Keratinocyte (primary cell): ENCODE data around the gene RHAG. TPM values are rescaled to one million over a fixed set of nuclear protein-coding genes. Genes with fewer than 3 reads are reported as not detected.

ENCODE experiments used
- DNase-seq: peaks from one replicate; pipeline ENCODE4 v3.0.0-alpha.2; 2011; ENCODE audit warnings: low read depth, missing footprints, low spot score
- FAIRE-seq: peaks from 2 replicates; lab custom pipeline; 2011; peaks lifted over from hg19 to GRCh38; lab: Jason Lieb, UNC
- H2AFZ ChIP-seq: 2 replicates; pipeline ENCODE4 v1.6.0; 2012; ENCODE audit warnings: low read length, control low read depth, inconsistent platforms; ENCODE audit not compliant: control insufficient read depth
- H3K27ac ChIP-seq: 2 replicates; pipeline ENCODE4 v1.5.1; 2011; ENCODE audit warnings: low read length; ENCODE audit not compliant: control insufficient read depth, insufficient read depth
- H3K27me3 ChIP-seq: 3 replicates; pipeline ENCODE4 v1.6.0; 2011; ENCODE audit warnings: low read length; ENCODE audit not compliant: control insufficient read depth, insufficient read depth; ENCODE audit errors: extremely low read depth
- H3K36me3 ChIP-seq, 2 experiments: 2 replicates in 1 of 2; 3 replicates in 1 of 2; pipeline ENCODE4 v1.5.1; 2011; ENCODE audit warnings: low read length in 2 of 2, mild to moderate bottlenecking in 1 of 2; ENCODE audit not compliant: control insufficient read depth in 2 of 2, insufficient read depth in 2 of 2; ENCODE audit errors: extremely low read depth in 1 of 2
- H3K4me1 ChIP-seq: 3 replicates; pipeline ENCODE4 v1.5.1; 2011; ENCODE audit warnings: low read length; ENCODE audit not compliant: control insufficient read depth, insufficient read depth; ENCODE audit errors: extremely low read depth
- H3K4me2 ChIP-seq: 3 replicates; pipeline ENCODE4 v1.6.0; 2011; ENCODE audit warnings: low read depth, low read length; ENCODE audit not compliant: control insufficient read depth, insufficient read depth; ENCODE audit errors: extremely low read depth
- H3K4me3 ChIP-seq, 3 experiments: fragments of 200-600 bp in 1 of 3; sonication (generic) in 1 of 3; 2 replicates in 2 of 3; 3 replicates in 1 of 3; pipeline ENCODE4 v1.5.1; 2011 to 2016; ENCODE audit warnings: low read length in 3 of 3, mild to moderate bottlenecking in 3 of 3, control low read depth in 2 of 3, inconsistent platforms in 1 of 3, low read depth in 1 of 3, mixed read lengths in 1 of 3, mixed run types in 1 of 3, moderate library complexity in 1 of 3; ENCODE audit not compliant: control insufficient read depth in 2 of 3, insufficient read depth in 2 of 3; ENCODE audit errors: extremely low read depth in 1 of 3
- H3K79me2 ChIP-seq: 2 replicates; pipeline ENCODE4 v1.6.0; 2012; ENCODE audit warnings: low read length; ENCODE audit not compliant: control insufficient read depth, insufficient read depth
- H3K9ac ChIP-seq: 3 replicates; pipeline ENCODE4 v1.6.0; 2011; ENCODE audit warnings: low read length; ENCODE audit not compliant: control insufficient read depth, insufficient read depth; ENCODE audit errors: extremely low read depth
- H3K9me1 ChIP-seq: 3 replicates; pipeline ENCODE4 v1.6.0; 2011; ENCODE audit warnings: low read length; ENCODE audit not compliant: control insufficient read depth, insufficient read depth; ENCODE audit errors: extremely low read depth
- H3K9me3 ChIP-seq: 2 replicates; pipeline ENCODE4 v1.5.1; 2012; ENCODE audit warnings: low read depth, low read length; ENCODE audit not compliant: control insufficient read depth
- H4K20me1 ChIP-seq: 3 replicates; pipeline ENCODE4 v1.6.0; 2011; ENCODE audit warnings: low read length; ENCODE audit not compliant: control insufficient read depth, insufficient read depth; ENCODE audit errors: extremely low read depth
- EZH2 ChIP-seq: IDR thresholded peaks from one replicate; pipeline ENCODE4 v1.6.1; 2012; ENCODE audit warnings: inconsistent platforms, mild to moderate bottlenecking, low read length, moderate library complexity
- dilution Hi-C: fragments of 300-500 bp; cut with MboI; formaldehyde crosslinking; loops from one replicate; pipeline ENCODE4 v1.7.0; 2020; ENCODE audit warnings: low sequenced_read_pairs; ENCODE audit not compliant: extremely low pct_ligation_motif_present
- polyA plus RNA-seq, 5 experiments: library from polyadenylated mRNA; depleted of rRNA in 3 of 5; stranded (reverse) in 3 of 5; stranded (forward) in 1 of 5; unstranded in 1 of 5; fragments of >200 nt; gene quantifications; 1 replicate in 1 of 5; 2 replicates in 3 of 5; 3 replicates in 1 of 5; pipeline versions ENCODE4 v1.2.1 to v1.2.3, GENCODE V29; 2011 to 2012; ENCODE audit warnings: missing spikeins in 2 of 5, low read depth in 1 of 5, low replicate concordance in 1 of 5
- TF ChIP-seq, protein P1 (sequence below), 3 experiments: IDR thresholded peaks in 1 of 3; conservative IDR thresholded peaks in 1 of 3; optimal IDR thresholded peaks in 1 of 3; 2 replicates in 2 of 3; 3 replicates in 1 of 3; pipeline versions ENCODE3 to v1.5.1; 2011; ENCODE audit warnings: low read length in 3 of 3, mild to moderate bottlenecking in 3 of 3, moderate library complexity in 2 of 3, control low read depth in 1 of 3, inconsistent platforms in 1 of 3; ENCODE audit not compliant: insufficient read depth in 2 of 3; ENCODE audit errors: extremely low read depth in 1 of 3

Gene RHAG
- polyA plus RNA-seq, 1 donor (not counting 4 experiments of a cell fraction or from before 2014, with no cell fraction given) = not detected

DNA sequence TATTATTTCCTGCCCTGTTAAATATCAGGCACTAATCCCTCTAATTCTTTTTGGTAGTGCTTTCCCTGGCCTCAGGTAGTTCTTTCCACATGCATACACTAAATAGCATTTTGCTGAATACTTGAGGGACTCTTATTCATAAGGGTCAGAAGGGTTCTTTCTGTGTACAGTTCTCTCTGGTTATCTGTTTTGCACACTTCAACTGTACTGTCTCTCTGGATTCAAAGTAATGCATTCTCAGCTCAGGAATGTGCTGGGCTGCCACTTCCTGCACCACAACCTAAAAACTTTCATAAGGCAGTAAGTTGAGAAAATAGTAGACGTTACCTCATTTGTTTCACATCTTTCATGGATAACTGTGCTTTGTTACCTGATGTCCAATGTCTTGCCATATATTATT lies 54.1 kb downstream of the RHAG start:
- Histone ChIP-seq H3K9me1 (no peaks in the 10 kb centered on the region), H3K79me2 (no peaks in the 10 kb centered on the region), H3K4me3 (no peak overlapping the region), H3K4me2 (no peak overlapping the region), H3K27ac (no peak overlapping the region), H3K4me1 (no peaks in the 10 kb centered on the region), H3K9ac (no peak overlapping the region), H4K20me1 (no peaks in the 10 kb centered on the region), H3K27me3 (no peaks in the 10 kb centered on the region), H3K36me3 (no peaks in the 10 kb centered on the region), H2AFZ (peak overlapping the region; percentile 7), H3K9me3 (no peaks in the 10 kb centered on the region)
- TF ChIP-seq, protein P1, sequence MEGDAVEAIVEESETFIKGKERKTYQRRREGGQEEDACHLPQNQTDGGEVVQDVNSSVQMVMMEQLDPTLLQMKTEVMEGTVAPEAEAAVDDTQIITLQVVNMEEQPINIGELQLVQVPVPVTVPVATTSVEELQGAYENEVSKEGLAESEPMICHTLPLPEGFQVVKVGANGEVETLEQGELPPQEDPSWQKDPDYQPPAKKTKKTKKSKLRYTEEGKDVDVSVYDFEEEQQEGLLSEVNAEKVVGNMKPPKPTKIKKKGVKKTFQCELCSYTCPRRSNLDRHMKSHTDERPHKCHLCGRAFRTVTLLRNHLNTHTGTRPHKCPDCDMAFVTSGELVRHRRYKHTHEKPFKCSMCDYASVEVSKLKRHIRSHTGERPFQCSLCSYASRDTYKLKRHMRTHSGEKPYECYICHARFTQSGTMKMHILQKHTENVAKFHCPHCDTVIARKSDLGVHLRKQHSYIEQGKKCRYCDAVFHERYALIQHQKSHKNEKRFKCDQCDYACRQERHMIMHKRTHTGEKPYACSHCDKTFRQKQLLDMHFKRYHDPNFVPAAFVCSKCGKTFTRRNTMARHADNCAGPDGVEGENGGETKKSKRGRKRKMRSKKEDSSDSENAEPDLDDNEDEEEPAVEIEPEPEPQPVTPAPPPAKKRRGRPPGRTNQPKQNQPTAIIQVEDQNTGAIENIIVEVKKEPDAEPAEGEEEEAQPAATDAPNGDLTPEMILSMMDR (optimal IDR thresholded peaks at IDR 0.05 in 1 of 3, IDR thresholded peaks at IDR 0.05 in 1 of 3, conservative IDR thresholded peaks at IDR 0.05 in 1 of 3; ENCODE audit: extremely low read depth in 1 of 3, insufficient read depth in 2 of 3, low read length in 3 of 3) = no peak
- dilution Hi-C loops = no loop called here
- DNase-seq = no peak
- FAIRE-seq = no peak

DNA sequence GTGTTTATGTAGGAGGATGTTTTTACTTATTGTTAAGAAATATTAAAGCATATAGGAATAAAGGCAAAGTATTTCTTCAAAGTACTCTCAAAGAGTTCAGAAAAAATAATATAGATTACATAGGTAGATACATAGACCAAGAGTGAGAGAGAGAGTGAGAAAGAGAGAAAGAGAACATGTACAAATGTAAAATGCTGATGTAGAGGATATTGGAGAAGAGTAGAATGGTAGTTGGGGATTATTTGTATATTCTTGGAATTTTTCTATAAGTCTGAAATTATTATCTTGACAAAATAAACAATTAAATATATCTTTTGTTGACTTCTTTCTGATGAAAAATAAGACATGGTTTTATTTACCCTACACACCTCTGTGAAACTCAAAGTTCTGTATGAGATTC lies 57.0 kb downstream of the RHAG start:
- no peak for DNase-seq
- no peaks in the 10 kb centered on the region for H3K79me2 ChIP-seq
- no peaks in the 10 kb centered on the region for H3K36me3 ChIP-seq

More for the DNA sequence above, 57.0 kb downstream of the RHAG start:
- H3K4me2 ChIP-seq = no peak overlapping the region
- H3K9ac ChIP-seq = no peak overlapping the region
- H2AFZ ChIP-seq = no peak overlapping the region
- H3K9me1 ChIP-seq = no peaks in the 10 kb centered on the region
- H3K4me1 ChIP-seq = no peaks in the 10 kb centered on the region
- no peaks in the 10 kb centered on the region for H3K9me3 ChIP-seq
- TF ChIP-seq, protein P1 (optimal IDR thresholded peaks at IDR 0.05 in 1 of 3, IDR thresholded peaks at IDR 0.05 in 1 of 3, conservative IDR thresholded peaks at IDR 0.05 in 1 of 3; ENCODE audit: extremely low read depth in 1 of 3, insufficient read depth in 2 of 3, low read length in 3 of 3) = no peak
- no peak for TF ChIP-seq EZH2
- no peaks in the 10 kb centered on the region for H4K20me1 ChIP-seq
- no peak for FAIRE-seq
- no peaks in the 10 kb centered on the region for H3K27me3 ChIP-seq
- H3K4me3 ChIP-seq = no peak overlapping the region
- no peak overlapping the region for H3K27ac ChIP-seq
- dilution Hi-C loops = no loop called here
